GM12891 (cell line): Measurements from ENCODE around the gene KRTAP5-3.

Experiments used
- PAX5 ChIP-seq: IDR thresholded peaks from 2 replicates; pipeline ENCODE4 v1.6.1; 2011; ENCODE audit warnings: low read length, moderate library complexity, mild to moderate bottlenecking; ENCODE audit not compliant: insufficient read depth, severe bottlenecking
- POLR2A ChIP-seq: IDR thresholded peaks from 2 replicates; pipeline ENCODE4 v1.6.1; 2011; ENCODE audit warnings: low read depth, low read length, control low read depth
- POLR2AphosphoS5 ChIP-seq: IDR thresholded peaks from 2 replicates; pipeline ENCODE4 v1.6.1; 2011; ENCODE audit warnings: low read depth, low read length, control low read depth
- POU2F2 ChIP-seq: IDR thresholded peaks from 2 replicates; pipeline ENCODE4 v1.6.1; 2011; ENCODE audit warnings: low read depth, mild to moderate bottlenecking, control low read depth, low read length, moderate library complexity
- SPI1 ChIP-seq: IDR thresholded peaks from 2 replicates; pipeline ENCODE4 v1.6.1; 2011; ENCODE audit warnings: low read depth, low read length, control low read depth
- TAF1 ChIP-seq: IDR thresholded peaks from 2 replicates; pipeline ENCODE4 v1.6.1; 2011; ENCODE audit warnings: low read depth, low read length, control low read depth

GRCh38 chr11:1604181-1604580 is 4.1 kb downstream of the KRTAP5-3 start:
- no peak for TF ChIP-seq TAF1
- no peak for TF ChIP-seq POLR2A
- no peak for TF ChIP-seq POLR2AphosphoS5
- TF ChIP-seq SPI1 = no peak
- no peak for TF ChIP-seq PAX5
- no peak for TF ChIP-seq POU2F2
